ENCODE measurements around the gene IRX5. TPM values are rescaled to one million over a fixed set of nuclear protein-coding genes. Genes with fewer than 3 reads are reported as not detected.

The IRX5 gene
- total RNA-seq, 1 donor from 2014 or later: 13.5 TPM

DNA sequence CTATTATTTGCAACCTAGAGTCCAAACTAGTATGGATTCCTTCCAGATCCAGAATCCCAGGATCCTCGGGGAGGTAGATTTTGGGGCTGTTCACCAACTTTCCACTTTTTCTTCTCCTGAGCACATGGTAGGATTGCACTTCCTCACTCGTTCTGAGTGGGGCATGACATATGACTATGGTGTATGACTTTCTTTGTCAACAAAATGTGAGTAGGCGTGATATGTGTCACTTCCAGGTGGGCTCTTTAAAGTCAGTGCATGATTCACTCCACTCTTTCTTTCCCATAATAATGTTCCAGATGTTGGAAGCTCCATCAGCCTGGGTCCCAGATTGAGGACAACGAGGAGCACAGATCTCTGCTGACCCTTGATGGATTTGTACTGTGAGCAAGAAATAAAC, 21.5 kb downstream of the IRX5 start:
- no peak for DNase-seq

DNA sequence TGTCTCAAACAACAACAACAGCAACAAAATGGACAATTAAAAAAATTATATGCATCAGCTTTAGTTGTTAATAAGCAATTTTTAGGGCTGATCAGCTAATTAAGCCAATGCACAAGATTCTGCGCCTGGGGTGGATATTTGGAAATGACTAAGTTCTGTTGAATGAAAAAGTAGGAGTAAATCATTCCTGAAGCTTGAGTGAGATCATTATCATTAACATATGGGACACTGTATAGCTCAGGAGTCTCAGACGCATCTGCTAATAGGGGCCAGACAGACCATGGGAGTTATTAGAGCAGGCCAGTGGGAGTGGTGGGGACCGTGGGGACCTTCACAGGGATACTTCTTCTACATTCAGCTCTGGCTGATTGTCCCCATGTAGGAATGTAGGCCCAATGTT, 22.8 kb downstream of the IRX5 start:
- DNase-seq: peak; percentile 63

DNA sequence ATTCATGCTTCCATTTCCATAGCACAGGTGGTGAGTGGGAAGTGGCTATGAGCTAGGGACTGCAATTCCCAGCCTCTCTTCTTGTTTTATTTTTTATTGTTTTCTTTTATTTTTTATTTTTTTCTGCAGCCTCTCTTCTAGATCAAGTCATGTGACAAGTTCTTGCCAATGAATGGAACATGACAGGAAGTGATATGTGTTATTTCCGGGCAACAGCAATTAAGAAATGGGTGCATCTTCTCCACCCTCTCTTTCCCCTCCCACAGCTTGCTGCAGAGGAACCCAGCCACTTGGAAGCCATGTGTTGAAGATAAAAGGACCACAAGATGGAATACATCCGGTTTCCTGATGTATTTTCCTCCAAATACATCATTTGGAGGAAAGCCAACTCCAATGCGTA, 23.6 kb downstream of the IRX5 start:
- DNase-seq: peak; percentile 73

DNA sequence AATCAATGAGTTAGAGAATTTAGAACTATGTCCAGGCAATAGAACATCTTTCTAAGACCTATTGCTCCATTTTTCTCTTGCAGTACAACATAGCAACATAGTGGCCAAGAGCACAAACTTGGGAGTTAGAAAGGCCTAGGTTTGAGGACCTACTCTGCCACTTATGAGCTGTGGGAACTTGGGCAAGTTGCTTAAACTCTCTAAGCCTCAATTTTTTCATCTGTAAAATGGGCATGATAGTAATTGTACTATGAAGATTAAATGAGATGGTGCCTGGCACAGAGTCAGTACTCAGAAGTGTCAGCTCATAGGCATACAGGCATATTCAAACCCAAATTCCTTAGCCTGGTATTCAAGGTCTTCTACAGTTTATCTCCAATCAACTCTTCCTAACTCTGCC, 25.1 kb downstream of the IRX5 start:
- no peak for DNase-seq

DNA sequence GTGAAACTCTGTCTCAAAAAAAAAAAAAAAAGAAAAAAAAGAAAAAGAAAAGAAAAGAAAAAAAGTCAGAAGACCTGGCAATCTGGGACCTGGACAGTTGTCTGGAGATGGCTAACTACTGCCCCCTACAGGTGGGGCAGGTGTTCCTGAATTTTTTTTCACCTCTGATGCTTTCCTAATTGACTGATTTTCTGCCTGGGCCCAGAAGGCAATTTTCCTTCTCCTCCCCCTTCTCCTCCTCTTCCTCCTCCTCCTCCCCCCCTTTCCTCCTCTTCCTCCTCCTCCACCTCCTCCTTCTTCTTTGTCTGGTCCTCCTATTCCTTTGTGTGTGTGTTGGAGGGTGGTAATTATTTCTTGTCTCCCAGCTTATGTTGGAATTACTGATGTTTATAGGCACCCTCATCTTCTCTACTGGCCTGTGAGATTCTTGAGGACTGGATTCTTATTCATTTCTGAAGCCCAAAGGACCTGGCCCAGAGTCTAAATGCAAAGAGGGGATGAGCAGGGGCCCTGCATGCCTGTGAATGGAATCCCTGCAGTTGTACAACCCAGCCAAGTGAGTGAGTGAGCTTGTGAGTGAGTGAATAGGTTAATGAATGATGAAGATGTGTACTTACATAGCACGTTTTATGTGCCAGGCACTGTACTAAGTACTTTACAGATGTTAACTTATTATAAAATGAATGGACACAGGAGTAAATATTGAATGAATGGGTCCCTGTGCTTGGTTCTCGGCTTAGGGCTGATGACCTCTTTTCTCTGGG, 26.9 kb downstream of the IRX5 start:
- DNase-seq: no peak

DNA sequence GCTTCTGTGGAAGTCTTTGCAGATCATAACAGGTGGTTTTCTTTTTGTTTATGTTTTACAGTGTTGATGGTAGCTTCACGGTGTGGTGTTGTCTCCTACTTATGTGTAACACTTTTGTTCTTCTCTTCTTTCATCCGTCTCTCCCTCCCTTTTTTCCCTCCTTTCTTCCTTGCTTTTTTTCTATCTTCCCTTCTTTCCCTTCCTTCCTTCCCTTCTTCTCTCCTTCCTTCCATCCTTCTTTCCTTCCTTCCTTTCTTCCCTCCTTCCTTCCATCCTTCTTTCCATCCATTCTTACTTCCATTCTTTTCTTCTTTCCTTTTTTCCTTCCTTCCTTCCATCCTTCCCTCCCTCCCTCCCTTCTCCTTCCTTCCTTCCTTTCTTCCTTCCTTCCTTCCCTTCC, 31.4 kb downstream of the IRX5 start:
- DNase-seq: no peak

DNA sequence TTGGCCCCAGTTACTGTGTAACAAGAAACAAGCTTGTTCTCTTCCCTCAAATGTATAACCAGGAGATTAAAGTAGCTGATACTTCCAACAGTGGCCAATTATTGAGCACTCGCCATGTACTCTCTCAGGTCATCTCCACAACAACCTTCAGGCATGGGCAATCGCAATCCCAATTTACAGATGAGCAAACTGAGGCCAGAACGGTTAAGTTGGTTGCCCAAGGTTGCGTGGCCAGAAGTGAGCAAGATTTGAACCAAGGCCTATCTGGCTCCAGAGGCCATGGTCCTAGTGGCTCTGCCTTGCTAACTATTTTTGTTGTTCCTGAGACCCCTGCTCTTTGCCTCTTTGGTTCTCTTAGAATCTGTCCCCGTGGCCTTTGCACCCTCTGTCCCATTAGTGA, 33.6 kb downstream of the IRX5 start:
- DNase-seq: no peak

DNA sequence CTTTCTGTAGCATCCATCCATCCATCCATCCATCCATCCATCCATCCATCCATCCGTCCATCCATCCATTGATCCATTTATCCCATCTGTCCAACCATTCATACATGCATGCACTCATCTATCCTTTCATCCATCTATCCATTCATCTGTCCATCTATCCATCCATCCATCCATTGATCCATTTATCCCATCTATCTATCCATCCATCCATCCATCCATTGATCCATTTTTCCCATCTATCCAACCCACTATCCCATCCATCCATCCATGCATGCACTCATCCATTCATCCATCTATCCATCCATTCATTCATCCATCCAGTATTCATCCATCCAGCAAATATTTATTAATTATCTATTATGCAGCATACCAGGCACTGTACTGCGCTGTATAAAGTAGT, 34.8 kb downstream of the IRX5 start:
- no peak for DNase-seq

DNA sequence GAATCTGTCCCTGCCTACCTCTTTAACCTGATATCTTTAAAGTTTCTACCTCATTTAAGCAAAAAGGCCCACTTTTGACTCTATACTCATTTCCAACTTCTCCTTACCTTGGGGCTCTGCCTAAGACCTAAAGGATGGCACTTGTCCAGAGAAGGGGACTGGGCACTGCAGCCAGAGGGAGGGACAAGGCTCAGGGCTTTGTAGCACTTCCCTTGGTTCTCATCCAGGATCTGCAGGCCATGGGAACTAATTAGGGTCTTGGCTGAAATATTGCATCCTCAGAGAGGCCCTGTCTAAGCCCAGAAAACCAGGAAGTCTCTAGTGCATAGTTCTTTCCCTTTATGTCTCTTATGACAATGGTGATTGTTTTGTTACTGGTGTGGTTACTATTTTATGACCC, 37.3 kb downstream of the IRX5 start:
- DNase-seq: no peak

DNA sequence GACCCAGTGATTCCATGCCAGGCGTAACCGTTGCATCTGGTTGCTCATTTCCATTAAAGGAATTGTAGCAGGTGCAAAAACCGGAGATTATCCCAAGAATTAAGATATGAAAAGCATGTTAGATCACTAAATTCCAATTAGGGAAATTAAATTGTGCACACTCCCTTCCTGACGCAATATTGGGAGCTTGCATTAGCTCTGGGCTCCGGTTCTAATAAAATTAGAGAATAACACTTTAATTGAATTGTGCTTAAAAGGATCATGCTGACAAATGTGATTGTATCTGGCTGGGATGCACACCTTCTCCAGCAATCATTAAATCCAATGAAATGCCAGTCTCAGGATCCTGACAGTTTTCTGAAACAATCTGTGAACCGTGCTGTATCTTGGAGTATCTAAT, 38.1 kb downstream of the IRX5 start:
- no peak for DNase-seq

DNA sequence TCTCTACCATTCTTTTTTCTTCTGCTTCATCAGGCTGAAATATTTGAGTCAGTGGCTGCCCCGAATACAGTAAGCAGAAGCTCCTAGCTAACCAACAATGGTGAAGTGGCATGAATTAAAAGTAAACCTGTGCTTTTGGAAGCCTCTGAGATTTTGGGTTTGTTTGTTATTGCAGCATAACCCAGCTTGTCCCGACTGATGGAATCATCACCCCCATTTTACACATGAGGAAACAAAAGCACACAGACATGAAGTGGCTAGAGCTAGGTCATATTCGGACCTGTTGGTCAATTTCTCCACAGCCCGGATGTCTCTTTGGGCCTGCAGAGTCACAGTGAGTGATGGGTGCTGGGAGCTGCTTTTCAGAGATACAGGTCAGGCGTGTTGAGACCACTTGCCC, 39.4 kb downstream of the IRX5 start:
- DNase-seq: no peak

DNA sequence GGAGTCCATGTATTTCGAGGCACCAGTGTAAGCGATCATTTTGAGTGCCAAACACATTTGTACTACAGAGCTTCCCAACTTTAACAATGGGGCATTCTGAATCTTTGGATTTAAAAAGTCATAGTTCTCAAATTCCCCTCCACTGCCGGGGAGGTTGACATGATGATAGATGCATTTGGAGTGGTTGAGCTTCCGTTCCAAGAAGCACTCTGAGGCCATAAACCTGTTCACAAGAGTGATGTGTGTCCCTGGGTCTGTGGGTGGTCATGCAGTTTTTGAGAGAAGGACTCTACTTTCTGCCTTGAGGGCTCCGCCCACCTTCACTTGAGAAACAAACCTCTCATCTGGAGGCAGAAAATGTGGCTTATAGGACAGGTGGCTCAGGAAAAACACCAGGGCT, 43.7 kb downstream of the IRX5 start:
- no peak for DNase-seq

DNA sequence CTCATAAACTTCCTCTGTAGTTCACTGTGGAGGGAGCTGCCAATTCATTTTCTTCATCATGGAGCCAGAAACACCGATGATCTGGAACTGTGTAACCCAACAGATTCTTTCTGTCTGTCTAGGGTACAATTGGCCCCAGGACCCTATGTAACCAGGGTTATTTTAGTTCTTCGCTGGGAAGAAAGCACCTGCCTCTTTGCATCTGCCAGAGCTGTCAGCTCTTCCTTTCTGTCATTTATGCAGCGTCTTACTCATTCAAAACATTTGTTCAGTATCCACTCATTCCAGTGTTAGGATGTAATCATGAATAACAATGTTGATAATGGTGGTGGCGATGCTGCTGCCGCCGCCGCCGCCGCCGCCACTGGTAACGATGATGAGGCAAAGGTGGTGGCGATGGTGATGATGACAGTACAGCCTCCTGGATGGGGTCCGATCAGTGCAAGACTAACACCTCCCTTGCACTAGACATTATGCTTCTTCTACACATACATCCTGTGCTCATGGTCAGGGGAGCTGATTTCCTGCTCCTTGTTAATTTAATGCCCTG, 46.1 kb downstream of the IRX5 start:
- DNase-seq: no peak

DNA sequence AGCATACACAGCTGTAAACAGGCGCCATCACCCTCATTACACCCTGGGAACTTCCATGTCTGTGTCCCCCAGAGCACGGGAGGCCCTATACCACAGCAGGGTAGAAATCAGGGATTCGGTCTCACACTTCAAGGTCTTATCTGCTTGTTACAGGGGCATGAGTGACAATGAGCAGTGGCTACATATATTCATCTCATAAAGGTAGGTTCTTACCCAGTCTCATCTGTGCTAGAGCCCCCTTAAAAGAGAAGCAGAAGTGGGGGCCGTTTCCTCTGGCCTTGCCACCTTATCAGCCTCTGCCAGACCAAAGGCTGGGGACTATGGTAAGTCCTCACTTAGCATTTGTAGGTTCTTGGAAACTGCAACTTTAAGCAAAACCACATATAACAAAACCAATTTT, 46.5 kb downstream of the IRX5 start:
- no peak for DNase-seq

DNA sequence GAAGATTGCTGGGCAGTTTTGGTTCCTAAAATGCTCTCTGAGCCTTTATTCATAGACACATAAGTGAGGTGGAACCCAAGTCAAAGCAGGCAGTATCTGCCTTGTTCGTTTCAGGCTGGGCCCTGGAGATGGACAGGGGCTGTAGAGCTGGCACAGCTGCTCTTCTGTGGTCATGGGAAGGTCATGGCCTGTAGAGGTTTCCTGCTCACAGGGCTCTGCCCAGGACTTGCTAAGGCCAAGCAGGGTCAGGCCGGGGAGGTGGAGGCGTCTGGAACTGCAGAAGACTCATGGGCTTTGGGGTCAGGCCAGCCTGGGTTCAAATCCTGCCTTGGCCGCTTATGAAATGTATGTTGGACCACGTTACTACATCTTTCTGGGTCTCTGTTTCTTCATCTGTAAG, 50.2 kb downstream of the IRX5 start:
- no peak for DNase-seq
